ENCODE results near the gene MYH16.

DNA sequence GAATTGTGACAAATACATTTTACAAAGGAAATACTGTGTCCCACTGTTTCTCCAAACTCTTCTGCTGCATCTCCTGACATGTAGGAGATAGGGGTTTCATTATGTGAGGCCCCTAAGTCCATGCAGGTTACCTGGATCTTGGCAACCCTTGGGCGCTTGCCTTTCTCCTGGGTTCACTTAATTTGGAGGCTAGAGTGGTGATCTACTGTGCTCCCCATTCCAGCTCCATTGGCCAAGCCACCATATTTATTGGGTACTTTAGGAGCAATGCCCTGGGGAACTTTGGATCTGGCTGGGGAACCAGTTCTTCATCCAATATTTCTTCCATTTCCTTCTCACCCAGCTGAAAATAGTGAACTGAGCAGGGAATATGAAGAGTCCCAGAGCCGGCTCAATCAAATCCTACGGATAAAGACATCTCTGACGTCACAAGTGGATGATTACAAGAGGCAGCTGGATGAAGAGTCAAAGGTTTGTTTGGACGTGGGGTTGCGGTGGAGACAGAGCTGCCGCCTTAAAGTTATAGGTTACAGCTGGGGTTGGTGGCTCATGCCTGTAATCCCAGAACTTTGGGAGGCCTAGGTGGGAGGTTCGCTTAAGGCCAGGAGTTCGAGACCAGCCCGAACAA lies 18.5 kb downstream of the MYH16 start:
- TF ChIP-seq, protein P1, sequence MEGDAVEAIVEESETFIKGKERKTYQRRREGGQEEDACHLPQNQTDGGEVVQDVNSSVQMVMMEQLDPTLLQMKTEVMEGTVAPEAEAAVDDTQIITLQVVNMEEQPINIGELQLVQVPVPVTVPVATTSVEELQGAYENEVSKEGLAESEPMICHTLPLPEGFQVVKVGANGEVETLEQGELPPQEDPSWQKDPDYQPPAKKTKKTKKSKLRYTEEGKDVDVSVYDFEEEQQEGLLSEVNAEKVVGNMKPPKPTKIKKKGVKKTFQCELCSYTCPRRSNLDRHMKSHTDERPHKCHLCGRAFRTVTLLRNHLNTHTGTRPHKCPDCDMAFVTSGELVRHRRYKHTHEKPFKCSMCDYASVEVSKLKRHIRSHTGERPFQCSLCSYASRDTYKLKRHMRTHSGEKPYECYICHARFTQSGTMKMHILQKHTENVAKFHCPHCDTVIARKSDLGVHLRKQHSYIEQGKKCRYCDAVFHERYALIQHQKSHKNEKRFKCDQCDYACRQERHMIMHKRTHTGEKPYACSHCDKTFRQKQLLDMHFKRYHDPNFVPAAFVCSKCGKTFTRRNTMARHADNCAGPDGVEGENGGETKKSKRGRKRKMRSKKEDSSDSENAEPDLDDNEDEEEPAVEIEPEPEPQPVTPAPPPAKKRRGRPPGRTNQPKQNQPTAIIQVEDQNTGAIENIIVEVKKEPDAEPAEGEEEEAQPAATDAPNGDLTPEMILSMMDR (IDR thresholded peaks at IDR 0.05 in 8 of 11, conservative IDR thresholded peaks at IDR 0.05 in 3 of 11): no peak
- no peak for TF ChIP-seq POLR2AphosphoS5 (IDR thresholded peaks at IDR 0.05)
